Panc1 (cell line): ENCODE measurements around the gene INS.

Experiments used
- POLR2AphosphoS5 ChIP-seq: IDR thresholded peaks from 2 replicates; pipeline ENCODE4 v1.6.1; 2012; ENCODE audit warnings: mild to moderate bottlenecking, low read depth, low read length, moderate library complexity
- TF ChIP-seq, protein P1 (sequence below): fragments of 450-650 bp; IDR thresholded peaks from 2 replicates; pipeline ENCODE4 v1.5.1; 2017; ENCODE audit warnings: mild to moderate bottlenecking

DNA sequence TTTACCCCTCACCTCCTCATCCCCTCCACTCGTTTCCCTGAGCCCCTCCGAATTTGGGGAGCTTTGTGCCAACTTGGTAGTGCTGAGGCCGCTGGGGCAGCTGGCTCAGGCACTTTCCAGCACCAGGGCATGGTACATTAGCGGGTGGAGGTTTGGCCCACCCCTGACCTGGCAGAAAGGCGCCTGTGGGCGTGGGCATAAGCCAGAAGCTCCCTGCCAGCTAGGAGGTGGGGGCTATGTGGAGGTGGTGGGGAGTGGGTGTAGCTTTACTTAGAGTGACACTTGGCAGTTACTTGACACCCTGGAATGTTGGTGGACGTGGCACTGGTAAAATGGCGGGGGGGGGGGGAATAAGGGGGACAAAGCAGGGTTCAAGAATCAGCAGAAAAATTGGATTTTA, 11.5 kb downstream of the INS start:
- TF ChIP-seq, protein P1, sequence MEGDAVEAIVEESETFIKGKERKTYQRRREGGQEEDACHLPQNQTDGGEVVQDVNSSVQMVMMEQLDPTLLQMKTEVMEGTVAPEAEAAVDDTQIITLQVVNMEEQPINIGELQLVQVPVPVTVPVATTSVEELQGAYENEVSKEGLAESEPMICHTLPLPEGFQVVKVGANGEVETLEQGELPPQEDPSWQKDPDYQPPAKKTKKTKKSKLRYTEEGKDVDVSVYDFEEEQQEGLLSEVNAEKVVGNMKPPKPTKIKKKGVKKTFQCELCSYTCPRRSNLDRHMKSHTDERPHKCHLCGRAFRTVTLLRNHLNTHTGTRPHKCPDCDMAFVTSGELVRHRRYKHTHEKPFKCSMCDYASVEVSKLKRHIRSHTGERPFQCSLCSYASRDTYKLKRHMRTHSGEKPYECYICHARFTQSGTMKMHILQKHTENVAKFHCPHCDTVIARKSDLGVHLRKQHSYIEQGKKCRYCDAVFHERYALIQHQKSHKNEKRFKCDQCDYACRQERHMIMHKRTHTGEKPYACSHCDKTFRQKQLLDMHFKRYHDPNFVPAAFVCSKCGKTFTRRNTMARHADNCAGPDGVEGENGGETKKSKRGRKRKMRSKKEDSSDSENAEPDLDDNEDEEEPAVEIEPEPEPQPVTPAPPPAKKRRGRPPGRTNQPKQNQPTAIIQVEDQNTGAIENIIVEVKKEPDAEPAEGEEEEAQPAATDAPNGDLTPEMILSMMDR, result no peak
- TF ChIP-seq POLR2AphosphoS5, result no peak
